Endothelial cell of umbilical vein (primary cell): ENCODE data around the gene PRSS33.

ENCODE experiments used
- CTCF ChIP-seq, 2 donors: IDR thresholded peaks; 1 replicate in 1 of 2; 2 replicates in 1 of 2; pipeline ENCODE4 v1.5.1; 2011; ENCODE audit warnings: low read length in 2 of 2, mild to moderate bottlenecking in 2 of 2, moderate library complexity in 2 of 2, control low read depth in 1 of 2, inconsistent platforms in 1 of 2, low read depth in 1 of 2; ENCODE audit not compliant: insufficient read depth in 1 of 2; ENCODE audit errors: extremely low read depth in 1 of 2
- MAX ChIP-seq: IDR thresholded peaks from 2 replicates; pipeline ENCODE4 v1.6.1; 2011; ENCODE audit not compliant: insufficient read depth, insufficient read length
- POLR2A ChIP-seq: IDR thresholded peaks from 2 replicates; pipeline ENCODE4 v1.6.1; 2012; ENCODE audit warnings: low read depth, mild to moderate bottlenecking, control low read depth, low read length

GRCh38 chr16:2818272-2818876 lies 31.0 kb upstream of the PRSS33 start:
- TF ChIP-seq CTCF (IDR thresholded peaks at IDR 0.05; ENCODE audit: extremely low read depth in 1 of 2, insufficient read depth in 1 of 2, low read depth in 1 of 2, low read length in 2 of 2) (no peak), MAX (no peak), POLR2A (no peak)
